BE2C (cell line): Measurements from ENCODE around the gene METTL27.

Experiments used
- DNase-seq: peaks from one replicate; pipeline ENCODE4 v3.0.0-alpha.2; 2020
- H3K27me3 ChIP-seq: fragments of 250-450 bp; sonication (Bioruptor Pico); 2 replicates; pipeline ENCODE4 v1.5.1; 2020; ENCODE audit warnings: mild to moderate bottlenecking
- H3K36me3 ChIP-seq: fragments of 250-450 bp; sonication (Bioruptor Pico); 2 replicates; pipeline ENCODE4 v1.5.1; 2020; ENCODE audit warnings: mild to moderate bottlenecking
- H3K4me1 ChIP-seq: fragments of 250-450 bp; sonication (Bioruptor Pico); 2 replicates; pipeline ENCODE4 v1.5.1; 2020
- H3K4me3 ChIP-seq: 2 replicates; pipeline ENCODE4 v1.5.1; 2011; ENCODE audit warnings: low read depth, low read length
- H3K9me3 ChIP-seq: fragments of 250-450 bp; sonication (Bioruptor Pico); 2 replicates; pipeline ENCODE4 v1.5.1; 2020
- TF ChIP-seq, protein P1 (sequence below): IDR thresholded peaks from 2 replicates; pipeline ENCODE4 v1.5.1; 2012; ENCODE audit warnings: mild to moderate bottlenecking, low read depth, low read length

The METTL27 gene

GRCh38 chr7:73870041-73870492, 27.8 kb upstream of the METTL27 start:
- Histone ChIP-seq H3K4me1 (peaks cover 2% of the 10 kb centered on the region), H3K36me3 (no peaks in the 10 kb centered on the region), H3K4me3 (no peak overlapping the region), H3K9me3 (no peaks in the 10 kb centered on the region), H3K27me3 (no peaks in the 10 kb centered on the region)
- peak; percentile 56 for DNase-seq
- TF ChIP-seq, protein P1, sequence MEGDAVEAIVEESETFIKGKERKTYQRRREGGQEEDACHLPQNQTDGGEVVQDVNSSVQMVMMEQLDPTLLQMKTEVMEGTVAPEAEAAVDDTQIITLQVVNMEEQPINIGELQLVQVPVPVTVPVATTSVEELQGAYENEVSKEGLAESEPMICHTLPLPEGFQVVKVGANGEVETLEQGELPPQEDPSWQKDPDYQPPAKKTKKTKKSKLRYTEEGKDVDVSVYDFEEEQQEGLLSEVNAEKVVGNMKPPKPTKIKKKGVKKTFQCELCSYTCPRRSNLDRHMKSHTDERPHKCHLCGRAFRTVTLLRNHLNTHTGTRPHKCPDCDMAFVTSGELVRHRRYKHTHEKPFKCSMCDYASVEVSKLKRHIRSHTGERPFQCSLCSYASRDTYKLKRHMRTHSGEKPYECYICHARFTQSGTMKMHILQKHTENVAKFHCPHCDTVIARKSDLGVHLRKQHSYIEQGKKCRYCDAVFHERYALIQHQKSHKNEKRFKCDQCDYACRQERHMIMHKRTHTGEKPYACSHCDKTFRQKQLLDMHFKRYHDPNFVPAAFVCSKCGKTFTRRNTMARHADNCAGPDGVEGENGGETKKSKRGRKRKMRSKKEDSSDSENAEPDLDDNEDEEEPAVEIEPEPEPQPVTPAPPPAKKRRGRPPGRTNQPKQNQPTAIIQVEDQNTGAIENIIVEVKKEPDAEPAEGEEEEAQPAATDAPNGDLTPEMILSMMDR: no peak

DNA sequence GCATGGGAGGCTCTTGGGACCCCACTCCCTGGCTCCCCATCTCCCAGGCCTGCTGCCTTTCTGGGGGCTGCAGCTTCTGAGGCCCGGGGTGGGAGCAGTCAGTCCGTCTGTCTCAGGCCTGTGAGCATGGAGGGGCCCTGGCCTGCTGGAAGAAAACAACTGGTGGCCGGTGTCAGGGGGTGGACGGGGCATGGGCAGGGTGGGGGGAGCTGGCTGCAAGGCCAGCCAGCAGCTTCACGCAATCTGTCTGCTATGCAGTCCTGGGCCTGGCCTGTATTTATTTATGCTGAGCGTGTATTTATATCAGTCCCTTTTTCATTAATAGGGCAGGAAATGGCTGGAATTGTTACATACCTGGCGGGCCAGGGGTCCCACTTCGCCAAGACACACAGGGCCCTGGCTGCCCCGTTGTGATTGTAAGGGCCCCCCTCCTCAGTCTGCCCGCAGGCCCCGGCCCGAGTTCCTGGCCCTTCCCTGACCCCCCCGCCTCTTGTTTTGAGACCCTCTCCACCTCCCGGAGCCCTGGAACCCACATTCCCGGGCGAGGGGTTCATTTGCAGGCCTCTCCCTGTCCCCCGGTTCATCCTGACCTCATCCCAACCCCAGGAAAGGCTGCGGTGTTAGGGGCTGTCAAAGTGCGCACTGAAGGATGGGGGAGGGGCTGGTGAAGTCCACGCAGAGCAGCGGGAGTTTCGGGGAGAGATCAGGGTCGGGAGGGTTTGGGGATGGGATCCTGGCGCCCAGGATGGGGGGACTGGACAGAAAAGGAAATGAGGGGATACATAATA, 26.9 kb upstream of the METTL27 start:
- Histone ChIP-seq H3K4me1 (peaks cover 2% of the 10 kb centered on the region), H3K36me3 (no peaks in the 10 kb centered on the region), H3K4me3 (no peak overlapping the region), H3K9me3 (no peaks in the 10 kb centered on the region), H3K27me3 (no peaks in the 10 kb centered on the region)
- TF ChIP-seq, protein P1: no peak
- no peak for DNase-seq

DNA sequence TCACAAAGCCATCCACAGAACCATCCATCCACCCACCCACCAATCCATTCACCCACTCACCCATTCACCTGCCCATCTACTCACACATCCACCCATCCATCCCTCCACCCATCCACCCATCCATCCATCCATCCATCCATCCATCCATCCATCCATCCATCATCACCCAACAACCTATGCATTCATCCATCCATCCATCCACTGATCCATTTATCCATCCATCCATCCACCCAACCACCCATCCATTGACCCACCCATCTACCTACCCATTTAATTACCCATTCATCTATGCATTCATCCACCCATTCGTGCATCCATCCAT, 24.1 kb upstream of the METTL27 start:
- Histone ChIP-seq H3K36me3 (no peaks in the 10 kb centered on the region), H3K27me3 (no peaks in the 10 kb centered on the region), H3K4me1 (peaks cover 2% of the 10 kb centered on the region), H3K4me3 (no peak overlapping the region), H3K9me3 (no peaks in the 10 kb centered on the region)
- DNase-seq: no peak
- TF ChIP-seq, protein P1: no peak

GRCh38 chr7:73865738-73866445, 23.6 kb upstream of the METTL27 start:
- TF ChIP-seq, protein P1: peak; percentile 82
- Histone ChIP-seq H3K4me1 (peaks cover 2% of the 10 kb centered on the region; the same call in 1 of the 2 replicates), H3K4me3 (no peak overlapping the region), H3K27me3 (no peaks in the 10 kb centered on the region), H3K36me3 (no peaks in the 10 kb centered on the region), H3K9me3 (no peaks in the 10 kb centered on the region)
- peak; percentile 66 for DNase-seq

- H3K9me3 ChIP-seq: no peaks in the 10 kb centered on the region
- no peaks in the 10 kb centered on the region for H3K36me3 ChIP-seq
- H3K4me3 ChIP-seq: no peak overlapping the region
- DNase-seq: no peak
- TF ChIP-seq, protein P1: no peak
- H3K27me3 ChIP-seq: no peaks in the 10 kb centered on the region
- peaks cover 2% of the 10 kb centered on the region; the same call in 1 of the 2 replicates for H3K4me1 ChIP-seq
Measured at GRCh38 chr7:73864981-73865711, 22.8 kb upstream of the METTL27 start.
